ENCODE results near the gene PRMT9.

The PRMT9 gene

GRCh38 chr4:147599769-147600168, 84.2 kb downstream of the PRMT9 start:
- Histone ChIP-seq H3K4me2 (ENCODE audit: low read length) (no peak overlapping the region), H3K9me3 (ENCODE audit: control insufficient read depth, insufficient read depth, low read length) (no peaks in the 10 kb centered on the region), H3K27ac (ENCODE audit: low read depth, low read length) (no peak overlapping the region), H3F3A (ENCODE audit: control insufficient read depth, insufficient read depth) (no peaks in the 10 kb centered on the region), H3K36me3 (ENCODE audit: control insufficient read depth, low read length) (no peaks in the 10 kb centered on the region), H3K4me1 (ENCODE audit: control insufficient read depth, low read length) (no peaks in the 10 kb centered on the region), H3K9me2 (replicated peaks; ENCODE audit: control insufficient read depth, low read length) (no peaks in the 10 kb centered on the region), H4K20me1 (ENCODE audit: control insufficient read depth, insufficient read depth, low read depth, low read length) (no peaks in the 10 kb centered on the region), H3K79me2 (ENCODE audit: control insufficient read depth, low read length) (no peaks in the 10 kb centered on the region), H3K27me3 (ENCODE audit: control insufficient read depth, low read length) (0 out of 2 replicates have a peak, but pooled peaks cover 2% of the 10 kb centered on the region), H3K4me3 (ENCODE audit: low read length) (no peak overlapping the region)
- TF ChIP-seq, protein P1, sequence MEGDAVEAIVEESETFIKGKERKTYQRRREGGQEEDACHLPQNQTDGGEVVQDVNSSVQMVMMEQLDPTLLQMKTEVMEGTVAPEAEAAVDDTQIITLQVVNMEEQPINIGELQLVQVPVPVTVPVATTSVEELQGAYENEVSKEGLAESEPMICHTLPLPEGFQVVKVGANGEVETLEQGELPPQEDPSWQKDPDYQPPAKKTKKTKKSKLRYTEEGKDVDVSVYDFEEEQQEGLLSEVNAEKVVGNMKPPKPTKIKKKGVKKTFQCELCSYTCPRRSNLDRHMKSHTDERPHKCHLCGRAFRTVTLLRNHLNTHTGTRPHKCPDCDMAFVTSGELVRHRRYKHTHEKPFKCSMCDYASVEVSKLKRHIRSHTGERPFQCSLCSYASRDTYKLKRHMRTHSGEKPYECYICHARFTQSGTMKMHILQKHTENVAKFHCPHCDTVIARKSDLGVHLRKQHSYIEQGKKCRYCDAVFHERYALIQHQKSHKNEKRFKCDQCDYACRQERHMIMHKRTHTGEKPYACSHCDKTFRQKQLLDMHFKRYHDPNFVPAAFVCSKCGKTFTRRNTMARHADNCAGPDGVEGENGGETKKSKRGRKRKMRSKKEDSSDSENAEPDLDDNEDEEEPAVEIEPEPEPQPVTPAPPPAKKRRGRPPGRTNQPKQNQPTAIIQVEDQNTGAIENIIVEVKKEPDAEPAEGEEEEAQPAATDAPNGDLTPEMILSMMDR (IDR thresholded peaks at IDR 0.05; ENCODE audit: low read depth, low read length, poor library complexity, severe bottlenecking), result no peak
- no peak for TF ChIP-seq EZH2phosphoT487 (IDR thresholded peaks at IDR 0.05; ENCODE audit: borderline replicate concordance, low read length)

GRCh38 chr4:147599206-147599605, 84.8 kb downstream of the PRMT9 start:
- Histone ChIP-seq H3K4me2 (ENCODE audit: low read length) (no peak overlapping the region), H3K9me2 (replicated peaks; ENCODE audit: control insufficient read depth, low read length) (no peaks in the 10 kb centered on the region), H3K27ac (ENCODE audit: low read depth, low read length) (no peak overlapping the region), H3K4me1 (ENCODE audit: control insufficient read depth, low read length) (no peaks in the 10 kb centered on the region), H4K20me1 (ENCODE audit: control insufficient read depth, insufficient read depth, low read depth, low read length) (no peaks in the 10 kb centered on the region), H3K36me3 (ENCODE audit: control insufficient read depth, low read length) (no peaks in the 10 kb centered on the region), H3K9me3 (ENCODE audit: control insufficient read depth, insufficient read depth, low read length) (no peaks in the 10 kb centered on the region), H3K79me2 (ENCODE audit: control insufficient read depth, low read length) (no peaks in the 10 kb centered on the region), H3F3A (ENCODE audit: control insufficient read depth, insufficient read depth) (no peaks in the 10 kb centered on the region), H3K27me3 (ENCODE audit: control insufficient read depth, low read length) (0 out of 2 replicates have a peak, but pooled peaks cover 2% of the 10 kb centered on the region), H3K4me3 (ENCODE audit: low read length) (no peak overlapping the region)
- TF ChIP-seq EZH2phosphoT487 (IDR thresholded peaks at IDR 0.05; ENCODE audit: borderline replicate concordance, low read length), result no peak
- TF ChIP-seq, protein P1 (IDR thresholded peaks at IDR 0.05; ENCODE audit: low read depth, low read length, poor library complexity, severe bottlenecking), result no peak

GRCh38 chr4:147597561-147597960, 86.4 kb downstream of the PRMT9 start:
- H3K27ac ChIP-seq (ENCODE audit: low read depth, low read length), result no peak overlapping the region
- no peak overlapping the region for H3K4me2 ChIP-seq (ENCODE audit: low read length)
- no peaks in the 10 kb centered on the region for H3K9me2 ChIP-seq (replicated peaks; ENCODE audit: control insufficient read depth, low read length)

GRCh38 chr4:147596981-147597380, 87.0 kb downstream of the PRMT9 start:
- Histone ChIP-seq H3K27ac (ENCODE audit: low read depth, low read length) (no peak overlapping the region), H3K9me3 (ENCODE audit: control insufficient read depth, insufficient read depth, low read length) (no peaks in the 10 kb centered on the region), H3F3A (ENCODE audit: control insufficient read depth, insufficient read depth) (no peaks in the 10 kb centered on the region), H3K9me2 (replicated peaks; ENCODE audit: control insufficient read depth, low read length) (no peaks in the 10 kb centered on the region), H3K36me3 (ENCODE audit: control insufficient read depth, low read length) (no peaks in the 10 kb centered on the region), H3K4me1 (ENCODE audit: control insufficient read depth, low read length) (no peaks in the 10 kb centered on the region), H3K4me3 (ENCODE audit: low read length) (no peak overlapping the region), H3K4me2 (ENCODE audit: low read length) (no peak overlapping the region), H4K20me1 (ENCODE audit: control insufficient read depth, insufficient read depth, low read depth, low read length) (no peaks in the 10 kb centered on the region), H3K27me3 (ENCODE audit: control insufficient read depth, low read length) (0 out of 2 replicates have a peak, but pooled peaks cover 2% of the 10 kb centered on the region), H3K79me2 (ENCODE audit: control insufficient read depth, low read length) (no peaks in the 10 kb centered on the region)
- TF ChIP-seq, protein P1 (IDR thresholded peaks at IDR 0.05; ENCODE audit: low read depth, low read length, poor library complexity, severe bottlenecking), result no peak
- TF ChIP-seq EZH2phosphoT487 (IDR thresholded peaks at IDR 0.05; ENCODE audit: borderline replicate concordance, low read length), result no peak

More at GRCh38 chr4:147597561-147597960, 86.4 kb downstream of the PRMT9 start:
- Histone ChIP-seq H3K36me3 (ENCODE audit: control insufficient read depth, low read length) (no peaks in the 10 kb centered on the region), H3K27me3 (ENCODE audit: control insufficient read depth, low read length) (0 out of 2 replicates have a peak, but pooled peaks cover 2% of the 10 kb centered on the region), H3K9me3 (ENCODE audit: control insufficient read depth, insufficient read depth, low read length) (no peaks in the 10 kb centered on the region), H3K79me2 (ENCODE audit: control insufficient read depth, low read length) (no peaks in the 10 kb centered on the region), H4K20me1 (ENCODE audit: control insufficient read depth, insufficient read depth, low read depth, low read length) (no peaks in the 10 kb centered on the region), H3K4me3 (ENCODE audit: low read length) (no peak overlapping the region), H3K4me1 (ENCODE audit: control insufficient read depth, low read length) (no peaks in the 10 kb centered on the region), H3F3A (ENCODE audit: control insufficient read depth, insufficient read depth) (no peaks in the 10 kb centered on the region)
- TF ChIP-seq EZH2phosphoT487 (IDR thresholded peaks at IDR 0.05; ENCODE audit: borderline replicate concordance, low read length), result no peak
